HepG2 (cell line): ENCODE measurements around the gene KRTAP10-8. TPM values are rescaled to one million over a fixed set of nuclear protein-coding genes. Genes with fewer than 3 reads are reported as not detected.

Experiments
- ATAC-seq: fragments of 200-7000 bp; cut with Tn5 transposase; 3 replicates; pipeline ENCODE4 v1.9.1; 2020; ENCODE audit warnings: mild to moderate bottlenecking, moderate library complexity
- BruUV-seq: library from RNA; stranded (reverse); fragments of 400-500 nt; replicated peaks from 2 replicates; lab custom pipeline; 2021; lab: Mats Ljungman, UMichigan
- CTCF ChIA-PET: fragments of 300-600 bp; formaldehyde crosslinking; extraction: SDS; loops from one replicate; lab custom pipeline; 2021; ENCODE audit warnings: low total read pairs, inconsistent platforms, low intra/inter-chr PET ratio; lab: Yijun Ruan, JAX
- POLR2A ChIA-PET: fragments of 350-600 bp; sonication (Branson Sonifier 250); formaldehyde crosslinking; loops from one replicate; lab custom pipeline; 2020; ENCODE audit warnings: antibody characterized with exemption, inconsistent platforms; lab: Yijun Ruan, JAX
- DNase-seq: peaks from one replicate; pipeline ENCODE4 v3.0.0-alpha.2; 2015; ENCODE audit warnings: low spot score
- FAIRE-seq: peaks from 3 replicates; lab custom pipeline; 2011; peaks lifted over from hg19 to GRCh38; lab: Jason Lieb, UNC
- H2AFZ ChIP-seq: one replicate; pipeline ENCODE4 v1.6.1; 2011; ENCODE audit warnings: low read length, inconsistent platforms
- H3K27ac ChIP-seq: fragments of 300-600 bp; 3 replicates; pipeline ENCODE4 v1.8.0; 2011; ENCODE audit warnings: mixed run types, mild to moderate bottlenecking, mixed read lengths, low read length, inconsistent platforms; ENCODE audit not compliant: insufficient read depth; ENCODE audit errors: extremely low read length
- H3K27me3 ChIP-seq, 2 experiments: fragments of 200-600 bp in 1 of 2; 2 replicates in 1 of 2; 3 replicates in 1 of 2; pipeline versions ENCODE4 v1.6.0 to v1.8.0; 2011; ENCODE audit warnings: low read length in 2 of 2, mild to moderate bottlenecking in 2 of 2, moderate library complexity in 2 of 2, inconsistent platforms in 1 of 2; ENCODE audit not compliant: insufficient read depth in 2 of 2, control insufficient read depth in 1 of 2
- H3K36me3 ChIP-seq, 2 experiments: fragments of 200-600 bp in 1 of 2; replicated peaks in 1 of 2; 2 replicates in 1 of 2; 3 replicates in 1 of 2; pipeline versions ENCODE4 v1.5.1 to v1.8.0; 2011; ENCODE audit warnings: low read length in 2 of 2, inconsistent platforms in 1 of 2; ENCODE audit not compliant: insufficient read depth in 2 of 2, control insufficient read depth in 1 of 2
- H3K4me1 ChIP-seq: 2 replicates; pipeline ENCODE4 v1.5.1; 2012; ENCODE audit warnings: low read length, inconsistent platforms; ENCODE audit not compliant: insufficient read depth
- H3K4me2 ChIP-seq: 2 replicates; pipeline ENCODE4 v1.6.0; 2011; ENCODE audit warnings: low read depth, low read length, inconsistent platforms
- H3K4me3 ChIP-seq, 3 experiments: fragments of 200-600 bp in 1 of 3; sonication (generic), shearing (Covaris generic) in 1 of 3; replicated peaks in 1 of 3; 2 replicates each; pipeline ENCODE4 v1.5.1; 2011 to 2016; ENCODE audit warnings: low read length in 3 of 3, inconsistent platforms in 2 of 3, low read depth in 2 of 3, mild to moderate bottlenecking in 2 of 3, control low read depth in 1 of 3, mixed read lengths in 1 of 3; ENCODE audit not compliant: insufficient read depth in 1 of 3
- H3K79me2 ChIP-seq: one replicate; pipeline ENCODE4 v1.6.1; 2011; ENCODE audit warnings: low read length, inconsistent platforms; ENCODE audit not compliant: insufficient read depth
- H3K9ac ChIP-seq: 2 replicates; pipeline ENCODE4 v1.6.0; 2011; ENCODE audit warnings: mild to moderate bottlenecking, low read depth, low read length, inconsistent platforms; ENCODE audit not compliant: insufficient read depth
- H3K9me3 ChIP-seq: 2 replicates; pipeline ENCODE4 v1.5.1; 2012; ENCODE audit warnings: mild to moderate bottlenecking, low read length
- H4K20me1 ChIP-seq: 2 replicates; pipeline ENCODE4 v1.6.0; 2011; ENCODE audit warnings: inconsistent platforms, mild to moderate bottlenecking, low read length, moderate library complexity; ENCODE audit not compliant: insufficient read depth
- BRD4 ChIP-seq: sonication (generic); formaldehyde crosslinking; IDR thresholded peaks from 2 replicates; pipeline ENCODE4 v1.4.0; 2020; ENCODE audit warnings: missing genetic modification reagents
- CHCHD3 ChIP-seq: sonication (generic); formaldehyde crosslinking; IDR thresholded peaks from 2 replicates; pipeline ENCODE4 v1.8.0; 2022; ENCODE audit warnings: mild to moderate bottlenecking, missing genetic modification reagents, moderate library complexity
- DNMT1 ChIP-seq: sonication (generic); formaldehyde crosslinking; IDR thresholded peaks from 2 replicates; pipeline ENCODE4 v1.5.1; 2020; ENCODE audit warnings: mild to moderate bottlenecking, missing genetic modification reagents
- DR1 ChIP-seq: sonication (generic); formaldehyde crosslinking; IDR thresholded peaks from 2 replicates; pipeline ENCODE4 v1.8.0; 2021; ENCODE audit warnings: mild to moderate bottlenecking, missing genetic modification reagents, inconsistent platforms
- HCFC1 ChIP-seq: fragments of 150-350 bp; IDR thresholded peaks from 2 replicates; pipeline ENCODE4 v1.6.1; 2014; ENCODE audit warnings: low read depth, low read length
- HMG20B ChIP-seq: conservative IDR thresholded peaks from 2 replicates; pipeline ENCODE4 v1.6.1; 2016; ENCODE audit warnings: missing genetic modification reagents, missing compliant biosample characterization
- HNRNPH1 ChIP-seq: fragments of 200-400 bp; formaldehyde crosslinking; optimal IDR thresholded peaks from 2 replicates; pipeline ENCODE3; 2017; ENCODE audit warnings: mild to moderate bottlenecking, low read depth, low read length
- ZNF234 ChIP-seq: sonication (generic); formaldehyde crosslinking; conservative IDR thresholded peaks from 2 replicates; pipeline ENCODE4 v1.5.1; 2020; ENCODE audit warnings: mild to moderate bottlenecking, missing genetic modification reagents
- ZNF350 ChIP-seq: sonication (generic); formaldehyde crosslinking; IDR thresholded peaks from 2 replicates; pipeline ENCODE4 v1.4.0; 2020; ENCODE audit warnings: mild to moderate bottlenecking, low read depth, missing genetic modification reagents, borderline replicate concordance
- ZNF549 ChIP-seq: sonication (generic); formaldehyde crosslinking; IDR thresholded peaks from 2 replicates; pipeline ENCODE4 v1.5.0; 2020; ENCODE audit warnings: missing genetic modification reagents
- ZNF766 ChIP-seq: sonication (generic); formaldehyde crosslinking; IDR thresholded peaks from 2 replicates; pipeline ENCODE4 v1.5.0; 2020; ENCODE audit warnings: missing genetic modification reagents, borderline replicate concordance
- ZNF781 ChIP-seq: sonication (generic); formaldehyde crosslinking; IDR thresholded peaks from 2 replicates; pipeline ENCODE4 v1.5.1; 2020; ENCODE audit warnings: borderline replicate concordance, mild to moderate bottlenecking, missing genetic modification reagents; ENCODE audit errors: not compliant biosample characterization
- ZNF788 ChIP-seq: sonication (generic); formaldehyde crosslinking; IDR thresholded peaks from 2 replicates; pipeline ENCODE4 v1.5.0; 2020; ENCODE audit warnings: mild to moderate bottlenecking, missing genetic modification reagents, borderline replicate concordance
- ZSCAN12 ChIP-seq: sonication (generic); formaldehyde crosslinking; IDR thresholded peaks from 2 replicates; pipeline ENCODE4 v1.9.0; 2021; ENCODE audit warnings: mild to moderate bottlenecking, missing genetic modification reagents
- WGBS: methylation state at CpG from one replicate; pipeline ENCODE4 v1.1.6; 2017; ENCODE audit warnings: low lambda C conversion rate; 5-methylcytosine and 5-hydroxymethylcytosine counted together
- in situ Hi-C: cut with HindIII; loops from 2 replicates; pipeline ENCODE4 v1.10.0; 2017; ENCODE audit warnings: low pct_unique_long_range_greater_than_20kb; ENCODE audit not compliant: extremely low pct_ligation_motif_present
- intact Hi-C: fragments of 100-400 bp; cut with micrococcal nuclease; formaldehyde crosslinking; loops from one replicate; pipeline ENCODE4 v1.10.0; 2022; ENCODE audit not compliant: unreplicated experiment
- polyA plus RNA-seq, 8 experiments: library from polyadenylated mRNA; depleted of rRNA in 3 of 8; stranded (reverse) in 7 of 8; unstranded in 1 of 8; fragments of >200 nt; fragmentation: Illumina TruSeq in 4 of 8; extraction: Trizol in 4 of 8; gene quantifications; 2 replicates each; pipeline versions ENCODE4 v1.2.1 to v1.2.3, GENCODE V29; 2011 to 2016; ENCODE audit warnings: low read depth in 4 of 8, missing spikeins in 1 of 8, mixed read lengths in 1 of 8; ENCODE audit not compliant: insufficient read depth in 1 of 8
- total RNA-seq, 5 experiments: library from RNA; depleted of rRNA; stranded (reverse); fragments of >200 nt; fragmentation: Illumina TruSeq; extraction: Trizol; gene quantifications; 2 replicates each; pipeline ENCODE4 v1.2.3, GENCODE V29; 2016; ENCODE audit warnings: low read depth in 1 of 5
- TF ChIP-seq, protein P1 (sequence below): sonication (generic); formaldehyde crosslinking; conservative IDR thresholded peaks from 2 replicates; pipeline ENCODE4 v1.4.0; 2020; ENCODE audit warnings: missing genetic modification reagents
- TF ChIP-seq, protein P2 (sequence below): sonication (generic); formaldehyde crosslinking; conservative IDR thresholded peaks from 2 replicates; pipeline ENCODE4 v1.4.0; 2020; ENCODE audit warnings: missing genetic modification reagents

Gene KRTAP10-8
- total and polyA plus RNA-seq, 2 of the 13 experiments (the other 11 are each of a cell fraction or from before 2014, with no cell fraction given): not detected

DNA sequence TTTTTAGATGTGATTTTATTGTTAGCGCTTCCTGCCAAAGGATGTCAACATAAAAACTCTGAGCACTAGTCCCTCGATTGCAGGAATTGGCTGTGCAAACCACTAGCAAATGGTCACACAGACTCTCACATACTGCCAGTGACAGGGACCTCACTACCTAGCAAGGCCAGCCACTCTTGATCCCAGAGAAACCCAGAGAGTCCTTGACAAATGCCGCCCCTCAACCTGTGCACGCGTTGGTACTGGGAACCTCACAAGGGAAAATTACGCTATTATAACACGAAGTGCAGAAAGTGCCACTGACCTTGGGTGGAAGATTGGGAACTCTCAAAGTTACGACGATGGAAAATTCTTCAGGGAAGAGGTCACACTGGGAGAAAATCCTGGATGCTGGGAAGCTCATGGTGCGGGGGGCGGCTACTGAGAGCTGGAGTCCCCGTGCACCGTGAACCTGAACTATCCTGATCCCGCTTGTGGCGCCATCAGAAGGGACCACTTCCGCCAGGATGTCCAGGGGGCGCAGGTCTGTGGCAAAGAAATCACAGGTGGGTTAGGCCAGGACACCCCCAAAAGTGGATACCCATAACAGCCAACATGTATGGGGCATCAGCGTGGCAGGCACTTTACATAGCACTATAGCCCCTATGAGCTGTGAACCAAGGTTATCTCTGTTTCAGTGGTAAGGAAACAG lies 44.3 kb upstream of the KRTAP10-8 start:
- no peak overlapping the region for H3K4me2 ChIP-seq
- no peak overlapping the region for H2AFZ ChIP-seq
- no peak overlapping the region for H3K4me3 ChIP-seq
- no peak overlapping the region for H3K9ac ChIP-seq
- no peaks in the 10 kb centered on the region for H3K79me2 ChIP-seq
- ATAC-seq (no peak; the same call in 2 of the 3 replicates), FAIRE-seq (no peak), DNase-seq (no peak)
- no peaks in the 10 kb centered on the region for H4K20me1 ChIP-seq
- H3K4me1 ChIP-seq: peaks cover 3% of the 10 kb centered on the region
- no peaks in the 10 kb centered on the region; a peak in 1 of 5 replicates for H3K27me3 ChIP-seq
- no TSS peak for BruUV-seq
- POLR2A ChIA-PET: no interaction called here
- in situ Hi-C loops (no loop called here), intact Hi-C loops (no loop called here)
- no peaks in the 10 kb centered on the region for H3K36me3 ChIP-seq
- H3K9me3 ChIP-seq: peaks cover 9% of the 10 kb centered on the region
- 81% methylated on average over 12 of the region's 18 CpGs for whole genome bisulfite sequencing
- TF ChIP-seq ZNF788 (CRISPR knock-in tag) (no peak), ZNF781 (CRISPR knock-in tag) (no peak), ZNF350 (CRISPR knock-in tag) (no peak), ZNF766 (CRISPR knock-in tag) (no peak)
- no peak overlapping the region for H3K27ac ChIP-seq
- CTCF ChIA-PET: no interaction called here

DNA sequence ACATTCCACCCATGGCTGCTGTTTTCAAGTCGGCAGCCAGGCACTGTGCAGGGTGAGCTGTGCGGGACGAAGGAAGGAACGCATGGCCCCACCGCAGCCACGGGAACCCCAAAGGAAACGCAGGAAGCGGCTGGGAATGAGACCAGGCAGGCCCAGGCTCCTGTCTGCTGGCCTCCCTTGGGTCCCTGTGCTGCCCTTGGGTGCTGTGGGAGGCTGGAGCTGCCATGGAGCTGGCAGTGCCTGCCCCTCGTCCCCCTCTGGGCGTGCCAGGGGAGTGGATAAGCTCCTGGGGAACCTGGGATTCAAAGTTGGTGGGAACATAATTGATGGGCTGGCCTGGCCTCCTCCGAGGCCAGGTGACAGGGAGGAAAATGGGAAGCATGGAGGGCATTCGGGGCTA lies 43.6 kb upstream of the KRTAP10-8 start:
- Histone ChIP-seq H3K27ac (no peak overlapping the region), H3K4me1 (peaks cover 10% of the 10 kb centered on the region), H3K9ac (no peak overlapping the region), H3K4me3 (no peak overlapping the region), H3K36me3 (no peaks in the 10 kb centered on the region), H2AFZ (no peak overlapping the region), H3K9me3 (peaks cover 9% of the 10 kb centered on the region), H4K20me1 (no peaks in the 10 kb centered on the region), H3K4me2 (no peak overlapping the region), H3K79me2 (no peaks in the 10 kb centered on the region), H3K27me3 (no peaks in the 10 kb centered on the region; a peak in 1 of 5 replicates)
- POLR2A ChIA-PET: no interaction called here
- intact Hi-C loops: no loop called here
- no peak for FAIRE-seq
- CTCF ChIA-PET: no interaction called here
- 48% methylated on average over 10 of the region's 12 CpGs for whole genome bisulfite sequencing
- in situ Hi-C loops: no loop called here
- ATAC-seq: no peak; the same call in 1 of the 3 replicates
- DNase-seq: no peak
- BruUV-seq: no TSS peak
- TF ChIP-seq DR1 (CRISPR knock-in tag) (no peak), ZNF549 (CRISPR knock-in tag) (no peak), HNRNPH1 (no peak), ZNF234 (CRISPR knock-in tag) (no peak), HMG20B (no peak), BRD4 (CRISPR knock-in tag) (no peak), ZSCAN12 (CRISPR knock-in tag) (no peak), CHCHD3 (no peak), DNMT1 (no peak), HCFC1 (no peak)
- TF ChIP-seq, protein P1, sequence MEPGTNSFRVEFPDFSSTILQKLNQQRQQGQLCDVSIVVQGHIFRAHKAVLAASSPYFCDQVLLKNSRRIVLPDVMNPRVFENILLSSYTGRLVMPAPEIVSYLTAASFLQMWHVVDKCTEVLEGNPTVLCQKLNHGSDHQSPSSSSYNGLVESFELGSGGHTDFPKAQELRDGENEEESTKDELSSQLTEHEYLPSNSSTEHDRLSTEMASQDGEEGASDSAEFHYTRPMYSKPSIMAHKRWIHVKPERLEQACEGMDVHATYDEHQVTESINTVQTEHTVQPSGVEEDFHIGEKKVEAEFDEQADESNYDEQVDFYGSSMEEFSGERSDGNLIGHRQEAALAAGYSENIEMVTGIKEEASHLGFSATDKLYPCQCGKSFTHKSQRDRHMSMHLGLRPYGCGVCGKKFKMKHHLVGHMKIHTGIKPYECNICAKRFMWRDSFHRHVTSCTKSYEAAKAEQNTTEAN: no peak
- TF ChIP-seq, protein P2, sequence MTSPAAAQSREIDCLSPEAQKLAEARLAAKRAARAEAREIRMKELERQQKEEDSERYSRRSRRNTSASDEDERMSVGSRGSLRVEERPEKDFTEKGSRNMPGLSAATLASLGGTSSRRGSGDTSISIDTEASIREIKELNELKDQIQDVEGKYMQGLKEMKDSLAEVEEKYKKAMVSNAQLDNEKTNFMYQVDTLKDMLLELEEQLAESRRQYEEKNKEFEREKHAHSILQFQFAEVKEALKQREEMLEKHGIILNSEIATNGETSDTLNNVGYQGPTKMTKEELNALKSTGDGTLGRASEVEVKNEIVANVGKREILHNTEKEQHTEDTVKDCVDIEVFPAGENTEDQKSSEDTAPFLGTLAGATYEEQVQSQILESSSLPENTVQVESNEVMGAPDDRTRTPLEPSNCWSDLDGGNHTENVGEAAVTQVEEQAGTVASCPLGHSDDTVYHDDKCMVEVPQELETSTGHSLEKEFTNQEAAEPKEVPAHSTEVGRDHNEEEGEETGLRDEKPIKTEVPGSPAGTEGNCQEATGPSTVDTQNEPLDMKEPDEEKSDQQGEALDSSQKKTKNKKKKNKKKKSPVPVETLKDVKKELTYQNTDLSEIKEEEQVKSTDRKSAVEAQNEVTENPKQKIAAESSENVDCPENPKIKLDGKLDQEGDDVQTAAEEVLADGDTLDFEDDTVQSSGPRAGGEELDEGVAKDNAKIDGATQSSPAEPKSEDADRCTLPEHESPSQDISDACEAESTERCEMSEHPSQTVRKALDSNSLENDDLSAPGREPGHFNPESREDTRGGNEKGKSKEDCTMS (CRISPR knock-in tag): no peak
